Upper lobe of left lung (tissue), 6 donors: Measurements from ENCODE around the gene SEL1L3. TPM values are rescaled to one million over a fixed set of nuclear protein-coding genes. Genes with fewer than 3 reads are reported as not detected.

Experiments
- ATAC-seq, 2 donors: fragments of 200-7000 bp; cut with Tn5 transposase; one replicate each; pipeline ENCODE4 v1.9.1; 2022; ENCODE audit warnings: mild to moderate bottlenecking in 2 of 2, moderate library complexity in 2 of 2; ENCODE audit not compliant: low FRiP score in 2 of 2
- DNase-seq, 2 donors: peaks; one replicate each; pipeline ENCODE4 v3.0.0-alpha.2; 2019 to 2020
- H3K27ac ChIP-seq, 4 donors: fragments of 200-600 bp; sonication (generic); one replicate each; pipeline ENCODE4 v1.5.1; 2016 to 2019
- H3K27me3 ChIP-seq, 4 donors: fragments of 200-600 bp; sonication (generic); one replicate each; pipeline ENCODE4 v1.5.1; 2017 to 2019
- H3K36me3 ChIP-seq, 4 donors: fragments of 200-600 bp; sonication (generic); one replicate each; pipeline ENCODE4 v1.5.1; 2016 to 2019
- H3K4me1 ChIP-seq, 4 donors: fragments of 200-600 bp; sonication (generic); one replicate each; pipeline ENCODE4 v1.5.1; 2018 to 2019
- H3K4me3 ChIP-seq, 4 donors: fragments of 200-600 bp; sonication (generic); one replicate each; pipeline ENCODE4 v1.5.1; 2017 to 2019; ENCODE audit warnings: mild to moderate bottlenecking in 2 of 4, moderate library complexity in 1 of 4
- H3K9me3 ChIP-seq, 4 donors: fragments of 200-600 bp; sonication (generic); one replicate each; pipeline ENCODE4 v1.5.1; 2018 to 2019
- EP300 ChIP-seq, 4 donors: sonication (generic); formaldehyde crosslinking; IDR thresholded peaks; one replicate each; pipeline ENCODE4 v1.5.1; 2017; ENCODE audit warnings: antibody characterized with exemption in 4 of 4, control low read depth in 2 of 4
- POLR2A ChIP-seq, 4 donors: fragments of 450-650 bp; IDR thresholded peaks; one replicate each; pipeline ENCODE4 v1.5.1; 2016 to 2017; ENCODE audit warnings: antibody characterized with exemption in 4 of 4, mild to moderate bottlenecking in 2 of 4
- POLR2AphosphoS5 ChIP-seq, 2 donors: sonication (generic); formaldehyde crosslinking; IDR thresholded peaks; one replicate each; pipeline ENCODE4 v1.5.1; 2017; ENCODE audit warnings: antibody characterized with exemption in 2 of 2
- WGBS, 2 donors: methylation state at CpG; one replicate each; pipeline ENCODE4 v1.1.5; 2017 to 2018; 5-methylcytosine and 5-hydroxymethylcytosine counted together
- total RNA-seq, 6 donors: library from RNA; depleted of rRNA in 4 of 6; stranded (reverse); fragments of >200 nt in 4 of 6; gene quantifications; one replicate each; pipeline versions ENCODE4 v1.1.0 to v1.2.1, GENCODE V29; 2016 to 2021
- TF ChIP-seq, protein P1 (sequence below), 6 experiments: fragments of 450-650 bp in 4 of 6; fragments of 200-600 bp in 2 of 6; sonication (generic) in 2 of 6; IDR thresholded peaks; one replicate each; pipeline ENCODE4 v1.5.1; 2016 to 2019; ENCODE audit warnings: antibody characterized with exemption in 6 of 6
- donor health status: DM: no; HTN: no; CAD: no; lungs with moderate emphysema.
- donor health status: DM: no; HTN: yes; CAD: no; lungs with severe emphysema.

Gene SEL1L3
- total RNA-seq, 6 donors from 2014 or later: 41.7 to 197 (median 64.7) TPM

GRCh38 chr4:25722964-25723363 is 139.8 kb downstream of the SEL1L3 start:
- WGBS, 2 donors: 62 to 72% methylated on average over 3 of the region's 3 CpGs
- ATAC-seq: no peak
- Histone ChIP-seq H3K4me3 (no peak overlapping the region), H3K36me3 (no peaks in the 10 kb centered on the region), H3K9me3 (no peaks in the 10 kb centered on the region), H3K27ac (no peak overlapping the region), H3K27me3 (no peaks in the 10 kb centered on the region), H3K4me1 (no peaks in the 10 kb centered on the region)
- TF ChIP-seq POLR2A (IDR thresholded peaks at IDR 0.05) (no peak), EP300 (IDR thresholded peaks at IDR 0.05) (no peak), POLR2AphosphoS5 (IDR thresholded peaks at IDR 0.05) (no peak)
- TF ChIP-seq, protein P1, sequence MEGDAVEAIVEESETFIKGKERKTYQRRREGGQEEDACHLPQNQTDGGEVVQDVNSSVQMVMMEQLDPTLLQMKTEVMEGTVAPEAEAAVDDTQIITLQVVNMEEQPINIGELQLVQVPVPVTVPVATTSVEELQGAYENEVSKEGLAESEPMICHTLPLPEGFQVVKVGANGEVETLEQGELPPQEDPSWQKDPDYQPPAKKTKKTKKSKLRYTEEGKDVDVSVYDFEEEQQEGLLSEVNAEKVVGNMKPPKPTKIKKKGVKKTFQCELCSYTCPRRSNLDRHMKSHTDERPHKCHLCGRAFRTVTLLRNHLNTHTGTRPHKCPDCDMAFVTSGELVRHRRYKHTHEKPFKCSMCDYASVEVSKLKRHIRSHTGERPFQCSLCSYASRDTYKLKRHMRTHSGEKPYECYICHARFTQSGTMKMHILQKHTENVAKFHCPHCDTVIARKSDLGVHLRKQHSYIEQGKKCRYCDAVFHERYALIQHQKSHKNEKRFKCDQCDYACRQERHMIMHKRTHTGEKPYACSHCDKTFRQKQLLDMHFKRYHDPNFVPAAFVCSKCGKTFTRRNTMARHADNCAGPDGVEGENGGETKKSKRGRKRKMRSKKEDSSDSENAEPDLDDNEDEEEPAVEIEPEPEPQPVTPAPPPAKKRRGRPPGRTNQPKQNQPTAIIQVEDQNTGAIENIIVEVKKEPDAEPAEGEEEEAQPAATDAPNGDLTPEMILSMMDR (IDR thresholded peaks at IDR 0.05): no peak
- no peak for DNase-seq

DNA sequence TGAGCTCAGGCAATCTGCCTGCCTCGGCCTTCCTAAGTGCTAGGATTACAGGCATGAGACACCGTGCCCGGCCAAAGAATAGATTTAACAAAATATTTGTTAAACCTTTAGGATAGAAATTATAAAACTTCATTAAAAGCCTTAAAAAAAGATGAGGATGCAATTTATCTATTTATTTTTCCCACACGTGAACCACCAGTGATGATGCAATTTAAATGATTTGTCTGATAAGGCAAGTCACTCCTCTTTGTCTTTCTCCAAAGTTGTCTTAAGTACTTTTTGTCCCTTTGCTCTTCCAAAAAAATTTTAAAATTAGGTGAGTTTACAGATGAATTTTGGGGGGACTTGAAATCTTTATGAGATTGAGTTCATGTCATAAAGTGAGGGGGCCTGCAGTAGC is 149.0 kb downstream of the SEL1L3 start:
- 90 to 93% methylated on average over 4 of the region's 4 CpGs for WGBS, 2 donors
- no peak for DNase-seq

DNA sequence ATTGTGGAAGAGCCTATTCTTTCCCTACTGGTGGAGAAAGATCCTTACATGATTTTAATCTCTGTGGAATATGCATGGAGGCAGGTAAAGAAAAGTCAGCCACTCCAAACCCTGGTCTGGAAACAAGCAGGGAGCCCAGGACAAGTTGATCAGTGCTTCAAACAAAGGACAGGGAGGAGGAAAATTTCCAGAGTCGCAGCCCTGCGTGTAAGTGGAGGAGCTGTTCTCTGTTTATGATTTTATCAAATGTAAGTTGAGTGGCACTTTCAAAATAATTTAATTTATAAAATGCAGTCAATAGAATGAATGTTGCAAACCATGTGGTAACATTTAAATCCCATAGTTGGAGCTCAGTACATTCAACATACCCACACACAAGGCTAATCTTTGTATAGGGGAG is 150.2 kb downstream of the SEL1L3 start:
- 85 to 100% methylated on average over 2 of the region's 2 CpGs for WGBS, 2 donors
- ATAC-seq: no peak
- no peak overlapping the region for H3K27ac ChIP-seq

More for the DNA sequence above, 149.0 kb downstream of the SEL1L3 start:
- Histone ChIP-seq H3K9me3 (no peaks in the 10 kb centered on the region), H3K36me3 (no peaks in the 10 kb centered on the region), H3K4me1 (no peaks in the 10 kb centered on the region), H3K27ac (no peak overlapping the region), H3K4me3 (no peak overlapping the region), H3K27me3 (no peaks in the 10 kb centered on the region)
- no peak for TF ChIP-seq POLR2A (IDR thresholded peaks at IDR 0.05)
- ATAC-seq: no peak

DNA sequence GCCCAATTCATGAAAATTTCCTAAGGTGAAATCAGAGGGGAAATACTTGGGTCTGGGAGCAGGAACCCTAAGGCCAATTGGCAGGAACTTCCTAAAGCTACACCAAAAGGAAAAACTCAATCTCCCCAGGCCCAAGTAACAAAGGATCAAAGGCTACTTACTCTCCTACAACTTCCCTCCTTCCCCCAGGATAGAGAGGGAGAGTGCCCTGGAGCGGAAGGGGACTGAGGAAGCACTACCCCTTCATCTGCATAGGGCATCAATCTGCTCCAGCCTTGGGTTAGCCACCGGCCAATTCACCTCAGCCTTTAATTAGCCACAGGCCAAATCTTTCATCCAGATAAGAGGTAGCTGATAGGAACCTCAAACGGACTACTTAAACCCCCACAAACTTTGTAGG is 152.2 kb downstream of the SEL1L3 start:
- TF ChIP-seq POLR2AphosphoS5 (IDR thresholded peaks at IDR 0.05) (no peak), EP300 (IDR thresholded peaks at IDR 0.05) (no peak), POLR2A (IDR thresholded peaks at IDR 0.05) (no peak)
- TF ChIP-seq, protein P1 (IDR thresholded peaks at IDR 0.05): no peak
- DNase-seq: no peak
- Histone ChIP-seq H3K9me3 (no peaks in the 10 kb centered on the region), H3K4me3 (no peak overlapping the region), H3K27me3 (no peaks in the 10 kb centered on the region), H3K4me1 (no peaks in the 10 kb centered on the region), H3K36me3 (no peaks in the 10 kb centered on the region), H3K27ac (no peak overlapping the region)
- 75 to 80% methylated on average over 3 of the region's 3 CpGs for WGBS, 2 donors
- ATAC-seq: no peak

More for the DNA sequence above, 150.2 kb downstream of the SEL1L3 start:
- H3K4me1 ChIP-seq: no peaks in the 10 kb centered on the region
- no peak for DNase-seq
- H3K9me3 ChIP-seq: no peaks in the 10 kb centered on the region
- TF ChIP-seq, protein P1 (IDR thresholded peaks at IDR 0.05): no peak
- TF ChIP-seq EP300 (IDR thresholded peaks at IDR 0.05): no peak
- no peak for TF ChIP-seq POLR2A (IDR thresholded peaks at IDR 0.05)
- TF ChIP-seq POLR2AphosphoS5 (IDR thresholded peaks at IDR 0.05): no peak
- no peak overlapping the region for H3K4me3 ChIP-seq
- no peaks in the 10 kb centered on the region for H3K36me3 ChIP-seq
- H3K27me3 ChIP-seq: no peaks in the 10 kb centered on the region

DNA sequence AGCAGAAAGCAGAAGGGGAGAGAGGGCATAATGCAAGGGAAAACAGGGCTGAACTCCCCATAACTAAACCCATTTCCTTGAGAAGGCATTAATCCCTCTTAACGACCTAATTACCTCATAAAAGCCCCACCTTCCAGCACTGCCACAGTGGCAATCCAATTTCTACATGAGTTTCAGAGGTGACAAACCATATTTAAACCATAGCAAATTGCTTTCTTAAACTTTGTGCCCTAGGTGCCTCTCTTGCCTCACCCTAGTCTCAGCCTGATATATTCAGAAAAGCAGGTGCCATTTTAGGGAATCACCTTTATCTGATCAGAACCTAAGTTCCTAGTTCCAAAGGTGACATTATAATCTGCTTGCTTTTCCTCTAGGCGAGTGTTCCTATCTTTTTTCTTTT is 158.3 kb downstream of the SEL1L3 start:
- 75 to 91% methylated on average over 2 of the region's 2 CpGs for WGBS, 2 donors
- Histone ChIP-seq H3K27me3 (no peaks in the 10 kb centered on the region), H3K4me1 (no peaks in the 10 kb centered on the region), H3K36me3 (no peaks in the 10 kb centered on the region), H3K4me3 (no peak overlapping the region), H3K9me3 (no peaks in the 10 kb centered on the region), H3K27ac (no peak overlapping the region)
- no peak for TF ChIP-seq POLR2AphosphoS5 (IDR thresholded peaks at IDR 0.05)
- TF ChIP-seq, protein P1 (IDR thresholded peaks at IDR 0.05): no peak
- no peak for TF ChIP-seq EP300 (IDR thresholded peaks at IDR 0.05)
- no peak for TF ChIP-seq POLR2A (IDR thresholded peaks at IDR 0.05)
- ATAC-seq (no peak), DNase-seq (no peak)
